Epithelial cell of proximal tubule (primary cell): ENCODE measurements around the gene RNF144A. TPM values are rescaled to one million over a fixed set of nuclear protein-coding genes. Genes with fewer than 3 reads are reported as not detected.

ENCODE experiments used
- DNase-seq: peaks from one replicate; pipeline ENCODE4 v3.0.0-alpha.2; 2011; ENCODE audit warnings: low read depth
- H3K4me3 ChIP-seq: 2 replicates; pipeline ENCODE4 v1.5.1; 2011; ENCODE audit warnings: low read depth, mild to moderate bottlenecking, low read length
- CTCF ChIP-seq: conservative IDR thresholded peaks from 2 replicates; pipeline ENCODE4 v1.5.1; 2012; ENCODE audit warnings: low read depth, mild to moderate bottlenecking, low read length
- total RNA-seq: library from RNA; depleted of rRNA; stranded (reverse); fragments of >200 nt; gene quantifications from 2 replicates; pipeline ENCODE4 v1.2.3, GENCODE V29; 2015

Gene RNF144A
- total RNA-seq, 1 donor from 2014 or later, result 17.4 TPM

- TF ChIP-seq CTCF, result peak; percentile 4
- no peak for DNase-seq
These were observed 112.3 kb downstream of the RNF144A start for GRCh38 chr2:7029291-7030059.

DNA sequence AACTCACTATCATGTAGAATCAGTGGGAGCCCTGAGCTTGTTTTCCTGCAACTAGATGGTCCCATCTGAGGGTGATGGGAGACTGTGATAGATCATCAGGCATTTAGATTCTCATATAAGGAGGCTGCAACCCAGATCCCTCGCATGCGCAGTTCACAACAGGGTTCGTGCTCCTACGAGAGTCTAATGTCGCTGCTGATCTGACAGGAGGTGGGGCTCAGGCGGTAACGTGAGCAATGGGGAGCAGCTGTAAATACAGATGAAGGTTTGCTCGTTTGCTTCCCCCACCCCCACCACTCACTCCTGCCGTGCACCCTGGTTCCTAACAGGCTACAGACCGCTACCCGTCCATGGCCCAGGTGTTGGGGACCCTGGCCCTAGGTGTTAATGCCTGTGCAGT, 113.6 kb downstream of the RNF144A start:
- TF ChIP-seq CTCF, result no peak
- DNase-seq, result no peak
- H3K4me3 ChIP-seq, result no peak overlapping the region

More at GRCh38 chr2:7029291-7030059, 112.3 kb downstream of the RNF144A start:
- no peak overlapping the region for H3K4me3 ChIP-seq

DNA sequence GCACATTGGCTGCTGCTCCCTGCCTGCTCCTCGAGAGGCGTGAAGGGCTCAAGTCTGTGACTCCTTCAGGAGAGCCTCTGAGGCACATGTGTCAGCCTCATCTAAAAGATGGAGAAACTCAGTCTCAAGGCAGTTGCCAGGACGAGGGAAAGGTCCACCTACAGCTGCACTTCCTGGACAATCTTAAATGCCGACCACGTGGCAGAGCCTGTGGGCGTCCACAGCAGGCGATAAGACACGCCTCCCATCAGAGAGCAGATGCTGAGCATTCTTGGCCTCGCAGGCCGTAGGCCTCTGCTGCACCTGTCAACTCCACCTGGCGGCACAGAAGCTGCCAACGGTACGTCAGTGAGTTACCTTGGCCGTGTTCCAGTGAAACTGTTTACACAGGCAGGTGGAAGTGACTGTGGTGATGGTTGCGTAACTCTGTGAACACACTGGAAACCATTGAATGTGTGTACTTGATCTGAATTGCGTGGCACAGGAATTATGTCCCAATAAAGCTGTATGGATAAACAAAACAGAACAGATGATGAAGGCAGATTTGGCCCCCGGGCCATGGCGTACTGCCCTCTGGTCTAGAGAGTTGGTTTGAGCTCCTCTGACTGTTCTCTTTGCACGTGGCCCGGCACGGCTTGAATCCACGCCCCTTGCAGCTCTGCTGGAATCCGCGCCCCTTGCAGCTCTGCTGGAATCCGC, 114.5 kb downstream of the RNF144A start:
- peak; percentile 35 for TF ChIP-seq CTCF
- DNase-seq, result peak; percentile 61
- H3K4me3 ChIP-seq, result no peak overlapping the region

- DNase-seq, result no peak
- no peak overlapping the region for H3K4me3 ChIP-seq
- no peak for TF ChIP-seq CTCF
These were observed 115.2 kb downstream of the RNF144A start for GRCh38 chr2:7032371-7032770.

DNA sequence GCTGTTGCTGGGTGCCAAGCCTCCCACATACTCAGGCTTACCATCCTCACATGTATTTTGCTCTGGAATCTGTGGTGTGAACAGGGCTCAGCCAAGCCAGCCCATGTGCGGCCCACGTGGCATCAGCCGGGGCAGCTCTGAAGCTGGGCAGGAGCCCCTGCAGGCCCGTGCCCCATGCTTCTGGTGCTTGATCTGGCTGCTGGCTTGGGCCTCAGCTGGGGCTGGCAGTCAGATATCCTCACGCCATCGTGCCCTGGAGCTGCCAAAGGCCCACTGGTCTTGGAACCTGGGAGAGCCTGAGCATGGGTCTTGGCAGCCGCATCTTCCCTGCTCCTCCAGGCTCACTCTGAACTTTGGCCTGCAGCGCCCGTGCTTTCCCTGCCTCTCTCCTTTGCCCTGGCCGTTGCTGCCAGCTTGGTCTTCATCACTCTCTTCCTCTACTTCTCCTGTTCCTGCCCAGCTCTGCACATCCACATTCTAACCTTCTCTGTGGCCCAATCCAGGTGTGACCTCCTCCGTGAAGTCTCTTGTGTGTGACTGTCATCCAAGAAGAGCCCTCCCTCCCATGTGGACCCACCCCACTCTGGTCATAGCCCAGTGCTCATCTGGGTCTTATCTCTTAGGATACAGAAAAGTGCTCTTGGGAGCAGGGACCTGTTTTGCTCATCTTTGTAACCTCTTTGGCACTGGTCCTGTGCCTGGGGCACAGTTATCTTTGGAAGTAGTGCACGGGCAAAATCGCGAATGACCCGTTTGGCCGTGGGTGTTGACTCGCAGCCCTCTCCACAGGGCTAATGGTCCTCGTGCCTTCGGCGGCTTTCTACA, 116.1 kb downstream of the RNF144A start:
- no peak overlapping the region for H3K4me3 ChIP-seq
- no peak for DNase-seq
- TF ChIP-seq CTCF, result no peak

DNA sequence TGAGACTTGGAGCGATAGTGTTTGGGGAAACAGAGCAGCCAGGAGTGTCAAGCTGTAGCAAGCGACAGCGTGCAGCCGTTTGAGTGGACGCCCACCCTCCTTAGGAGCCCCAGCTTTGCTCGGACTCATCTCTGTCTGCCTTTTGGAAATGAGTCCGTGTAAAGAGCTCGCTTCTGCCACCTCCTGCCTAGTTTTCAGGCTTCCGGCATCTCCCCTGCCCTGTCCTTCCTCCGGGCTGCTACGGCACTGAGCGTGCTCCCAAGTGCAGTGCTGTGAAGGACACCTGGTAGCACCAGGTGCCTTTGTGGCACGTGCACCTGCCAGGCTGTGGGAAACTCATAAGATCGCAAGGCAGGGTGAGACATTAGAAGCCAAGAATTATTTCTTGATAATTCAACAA, 117.1 kb downstream of the RNF144A start:
- DNase-seq, result no peak
- peak; percentile 24 for TF ChIP-seq CTCF
- no peak overlapping the region for H3K4me3 ChIP-seq
